Parathyroid adenoma (tissue), 2 donors: ENCODE results near the gene PRKCQ.

ENCODE experiments used
- H2AFZ ChIP-seq: fragments of 300-600 bp; sonication (generic); one replicate; pipeline ENCODE4 v1.7.0; 2017; ENCODE audit warnings: antibody characterized with exemption, mild to moderate bottlenecking
- H3K27ac ChIP-seq: fragments of 300-600 bp; sonication (generic); one replicate; pipeline ENCODE4 v1.7.0; 2017
- H3K27me3 ChIP-seq: fragments of 300-600 bp; sonication (generic); one replicate; pipeline ENCODE4 v1.7.0; 2017; ENCODE audit warnings: low read length; ENCODE audit not compliant: control insufficient read depth, insufficient read depth
- H3K36me3 ChIP-seq: fragments of 300-600 bp; sonication (generic); one replicate; pipeline ENCODE4 v1.7.0; 2017; ENCODE audit warnings: low read length; ENCODE audit not compliant: control insufficient read depth, insufficient read depth
- H3K4me1 ChIP-seq: fragments of 300-600 bp; sonication (generic); one replicate; pipeline ENCODE4 v1.7.0; 2017; ENCODE audit warnings: control low read depth
- H3K4me2 ChIP-seq: fragments of 300-600 bp; sonication (generic); one replicate; pipeline ENCODE4 v1.7.0; 2017; ENCODE audit warnings: low read length
- H3K4me3 ChIP-seq: fragments of 300-600 bp; sonication (generic); one replicate; pipeline ENCODE4 v1.7.0; 2017; ENCODE audit warnings: low read depth, low read length
- H3K79me2 ChIP-seq: fragments of 300-600 bp; sonication (generic); one replicate; pipeline ENCODE4 v1.7.0; 2017; ENCODE audit warnings: control low read depth
- H3K9ac ChIP-seq: fragments of 300-600 bp; sonication (generic); one replicate; pipeline ENCODE4 v1.7.0; 2017; ENCODE audit warnings: mild to moderate bottlenecking
- H3K9me3 ChIP-seq: fragments of 300-600 bp; sonication (generic); one replicate; pipeline ENCODE4 v1.7.0; 2017; ENCODE audit warnings: low read length; ENCODE audit not compliant: control insufficient read depth
- CTCF ChIP-seq: fragments of 300-600 bp; sonication (generic); IDR thresholded peaks from one replicate; pipeline ENCODE4 v1.7.0; 2017; ENCODE audit warnings: antibody characterized with exemption, mild to moderate bottlenecking
- donor health status: primary hyperparathyroidism.

PRKCQ gene

GRCh38 chr10:6578251-6578771 lies 1.8 kb downstream of the PRKCQ start:
- no peaks in the 10 kb centered on the region for H3K79me2 ChIP-seq
- no peak overlapping the region for H3K27ac ChIP-seq
- no peak overlapping the region for H3K9ac ChIP-seq
- no peaks in the 10 kb centered on the region for H3K27me3 ChIP-seq
- H3K9me3 ChIP-seq, result no peaks in the 10 kb centered on the region
- H3K4me1 ChIP-seq, result no peaks in the 10 kb centered on the region
- no peaks in the 10 kb centered on the region for H3K36me3 ChIP-seq
- no peak overlapping the region for H3K4me2 ChIP-seq
- no peak overlapping the region for H2AFZ ChIP-seq
- no peak for TF ChIP-seq CTCF
- no peak overlapping the region for H3K4me3 ChIP-seq

GRCh38 chr10:6576326-6576725 lies 3.8 kb downstream of the PRKCQ start:
- TF ChIP-seq CTCF, result no peak
- Histone ChIP-seq H3K9me3 (no peaks in the 10 kb centered on the region), H2AFZ (no peak overlapping the region), H3K27me3 (no peaks in the 10 kb centered on the region), H3K27ac (no peak overlapping the region), H3K4me2 (no peak overlapping the region), H3K36me3 (no peaks in the 10 kb centered on the region), H3K9ac (no peak overlapping the region), H3K4me3 (no peak overlapping the region), H3K79me2 (no peaks in the 10 kb centered on the region), H3K4me1 (no peaks in the 10 kb centered on the region)

- H2AFZ ChIP-seq, result no peak overlapping the region
- no peaks in the 10 kb centered on the region for H3K79me2 ChIP-seq
- H3K27ac ChIP-seq, result no peak overlapping the region
- no peak overlapping the region for H3K4me2 ChIP-seq
- H3K9ac ChIP-seq, result no peak overlapping the region
- TF ChIP-seq CTCF, result no peak
- no peaks in the 10 kb centered on the region for H3K4me1 ChIP-seq
- H3K4me3 ChIP-seq, result no peak overlapping the region
- no peaks in the 10 kb centered on the region for H3K9me3 ChIP-seq
- no peaks in the 10 kb centered on the region for H3K36me3 ChIP-seq
- no peaks in the 10 kb centered on the region for H3K27me3 ChIP-seq
These were observed 5.4 kb downstream of the PRKCQ start for GRCh38 chr10:6574664-6575176.

GRCh38 chr10:6570893-6571292 lies 9.2 kb downstream of the PRKCQ start:
- Histone ChIP-seq H3K9me3 (no peaks in the 10 kb centered on the region), H3K4me3 (no peak overlapping the region)
- TF ChIP-seq CTCF, result no peak

GRCh38 chr10:6569259-6569658 lies 10.8 kb downstream of the PRKCQ start:
- no peak overlapping the region for H2AFZ ChIP-seq
- no peaks in the 10 kb centered on the region for H3K27me3 ChIP-seq
- H3K4me1 ChIP-seq, result peaks cover 6% of the 10 kb centered on the region
- no peak overlapping the region for H3K9ac ChIP-seq
- no peaks in the 10 kb centered on the region for H3K79me2 ChIP-seq
- no peak overlapping the region for H3K27ac ChIP-seq
- no peak overlapping the region for H3K4me2 ChIP-seq
- no peaks in the 10 kb centered on the region for H3K36me3 ChIP-seq
- no peaks in the 10 kb centered on the region for H3K9me3 ChIP-seq
- H3K4me3 ChIP-seq, result no peak overlapping the region
- no peak for TF ChIP-seq CTCF

More at GRCh38 chr10:6570893-6571292, 9.2 kb downstream of the PRKCQ start:
- Histone ChIP-seq H3K9ac (no peak overlapping the region), H2AFZ (no peak overlapping the region), H3K36me3 (no peaks in the 10 kb centered on the region), H3K79me2 (no peaks in the 10 kb centered on the region), H3K4me1 (peaks cover 6% of the 10 kb centered on the region), H3K27ac (no peak overlapping the region), H3K27me3 (no peaks in the 10 kb centered on the region), H3K4me2 (no peak overlapping the region)
